OCI-LY3 (cell line): ENCODE results near the gene PSKH1.

Source experiments
- H2AFZ ChIP-seq: fragments of 200-600, 300-600 bp; shearing (Covaris generic); 2 replicates; pipeline ENCODE4 v1.6.0; 2014; ENCODE audit warnings: antibody characterized with exemption, low read depth, low read length
- H3K27ac ChIP-seq: fragments of 200-600, 300-600 bp; sonication (generic); 2 replicates; pipeline ENCODE4 v1.5.1; 2014; ENCODE audit warnings: mild to moderate bottlenecking, low read length, moderate library complexity, mixed read lengths
- H3K27me3 ChIP-seq: fragments of 200-600, 300-600 bp; sonication (generic); 2 replicates; pipeline ENCODE4 v1.6.1; 2014; ENCODE audit warnings: low read depth, low read length, mixed read lengths
- H3K36me3 ChIP-seq: fragments of 200-600, 300-600 bp; sonication (generic); replicated peaks from 2 replicates; pipeline ENCODE3; 2014; ENCODE audit warnings: low read depth, low read length, mixed read lengths
- H3K4me1 ChIP-seq: fragments of 300-600, 200-600 bp; sonication (generic); 2 replicates; pipeline ENCODE4 v1.6.1; 2014; ENCODE audit warnings: low read length, mixed read lengths
- H3K4me2 ChIP-seq: fragments of 200-600, 300-600 bp; sonication (generic); 2 replicates; pipeline ENCODE4 v1.6.1; 2014; ENCODE audit warnings: low read length, mixed read lengths
- H3K4me3 ChIP-seq: fragments of 300-600, 200-600 bp; sonication (generic); 2 replicates; pipeline ENCODE4 v1.5.1; 2014; ENCODE audit warnings: antibody characterized with exemption, mild to moderate bottlenecking, low read length, moderate library complexity
- H3K79me2 ChIP-seq: fragments of 300-600, 200-600 bp; shearing (Covaris generic); 2 replicates; pipeline ENCODE4 v1.6.1; 2014; ENCODE audit warnings: mild to moderate bottlenecking, low read length, mixed read lengths
- H3K9ac ChIP-seq: fragments of 300-600, 200-600 bp; shearing (Covaris generic); 2 replicates; pipeline ENCODE4 v1.6.0; 2014; ENCODE audit warnings: mild to moderate bottlenecking, low read length, moderate library complexity
- H3K9me3 ChIP-seq: fragments of 200-600, 300-600 bp; shearing (Covaris generic); 2 replicates; pipeline ENCODE4 v1.6.1; 2014; ENCODE audit warnings: low read length, mixed read lengths; ENCODE audit not compliant: insufficient read depth
- H4K20me1 ChIP-seq: fragments of 200-600, 300-600 bp; sonication (generic); 2 replicates; pipeline ENCODE4 v1.6.1; 2016; ENCODE audit warnings: low read length, mixed read lengths; ENCODE audit not compliant: insufficient read depth
- CTCF ChIP-seq: fragments of 200-600, 300-600 bp; sonication (generic); IDR thresholded peaks from 2 replicates; pipeline ENCODE4 v1.5.1; 2014; ENCODE audit warnings: antibody characterized with exemption, low read length, low read depth
- EZH2phosphoT487 ChIP-seq: fragments of 200-600 bp; shearing (Covaris generic); IDR thresholded peaks from 2 replicates; pipeline ENCODE4 v1.6.1; 2018; ENCODE audit warnings: antibody characterized with exemption, mixed run types, low read depth

Gene PSKH1

GRCh38 chr16:67892375-67892774 is 679 bp upstream of the PSKH1 start:
- H3K9me3 ChIP-seq: no peaks in the 10 kb centered on the region
- TF ChIP-seq EZH2phosphoT487 (no peak), CTCF (no peak)
- H3K27ac ChIP-seq: no peak overlapping the region
- peak overlapping the region; percentile 75 for H3K4me3 ChIP-seq
- H3K36me3 ChIP-seq: no peaks in the 10 kb centered on the region
- H4K20me1 ChIP-seq: no peaks in the 10 kb centered on the region
- H2AFZ ChIP-seq: peak overlapping the region; percentile 40; the same call in 1 of the 2 replicates
- H3K27me3 ChIP-seq: no peaks in the 10 kb centered on the region
- H3K4me2 ChIP-seq: peak overlapping the region; percentile 75
- peaks cover 14% of the 10 kb centered on the region for H3K4me1 ChIP-seq
- H3K9ac ChIP-seq: peak overlapping the region; percentile 56
- peaks cover 40% of the 10 kb centered on the region for H3K79me2 ChIP-seq

GRCh38 chr16:67893743-67894399 is 817 bp downstream of the PSKH1 start:
- TF ChIP-seq CTCF: no peak
- TF ChIP-seq EZH2phosphoT487: no peak
- no peaks in the 10 kb centered on the region for H4K20me1 ChIP-seq
- peaks cover 46% of the 10 kb centered on the region for H3K79me2 ChIP-seq
- H3K4me3 ChIP-seq: peak overlapping the region; percentile 92
- H3K9me3 ChIP-seq: no peaks in the 10 kb centered on the region
- H2AFZ ChIP-seq: no peak overlapping the region; the same call in 1 of the 2 replicates
- peaks cover 14% of the 10 kb centered on the region for H3K4me1 ChIP-seq
- H3K4me2 ChIP-seq: peak overlapping the region; percentile 96
- no peaks in the 10 kb centered on the region for H3K36me3 ChIP-seq
- H3K27me3 ChIP-seq: no peaks in the 10 kb centered on the region
- 0 out of 2 replicates have a peak overlapping the region, but pooled peaks have one; percentile 17 for H3K27ac ChIP-seq
- peak overlapping the region; percentile 93 for H3K9ac ChIP-seq

- Histone ChIP-seq H3K4me3 (no peak overlapping the region), H3K36me3 (no peaks in the 10 kb centered on the region), H3K4me2 (no peak overlapping the region), H3K4me1 (peaks cover 13% of the 10 kb centered on the region), H3K9me3 (no peaks in the 10 kb centered on the region), H2AFZ (no peak overlapping the region), H3K9ac (no peak overlapping the region), H3K27ac (no peak overlapping the region), H3K27me3 (no peaks in the 10 kb centered on the region), H3K79me2 (peaks cover 65% of the 10 kb centered on the region), H4K20me1 (0 out of 2 replicates have a peak, but pooled peaks cover 3% of the 10 kb centered on the region)
- TF ChIP-seq EZH2phosphoT487: no peak
- no peak for TF ChIP-seq CTCF
Observed at GRCh38 chr16:67897231-67897630, 4.2 kb downstream of the PSKH1 start.

GRCh38 chr16:67901734-67902133 is 8.7 kb downstream of the PSKH1 start:
- H3K4me3 ChIP-seq: no peak overlapping the region
- H3K36me3 ChIP-seq: no peaks in the 10 kb centered on the region
- H3K9me3 ChIP-seq: no peaks in the 10 kb centered on the region
- TF ChIP-seq CTCF (no peak), EZH2phosphoT487 (no peak)
- H3K27ac ChIP-seq: no peak overlapping the region
- H4K20me1 ChIP-seq: 0 out of 2 replicates have a peak, but pooled peaks cover 3% of the 10 kb centered on the region
- no peak overlapping the region for H3K9ac ChIP-seq
- H3K79me2 ChIP-seq: peaks cover 32% of the 10 kb centered on the region
- no peaks in the 10 kb centered on the region for H3K27me3 ChIP-seq
- H3K4me2 ChIP-seq: no peak overlapping the region
- no peaks in the 10 kb centered on the region for H3K4me1 ChIP-seq
- no peak overlapping the region for H2AFZ ChIP-seq
